ENCODE measurements around the gene HSF2BP.
"Not testable (repeated sequence)": the region's sequence is repeated elsewhere in the genome, so short reads cannot be mapped to it uniquely, and the experiment has no call there.

Gene HSF2BP

GRCh38 chr21:43687566-43688399, 28.5 kb upstream of the HSF2BP start:
- DNase-seq: no peak

- no peak for DNase-seq
These were observed 27.7 kb upstream of the HSF2BP start for GRCh38 chr21:43686811-43687565.

- no peak for DNase-seq
These were observed 25.1 kb upstream of the HSF2BP start for GRCh38 chr21:43684424-43684823.

- DNase-seq: no peak
These were observed 22.4 kb upstream of the HSF2BP start for GRCh38 chr21:43681650-43682049.

GRCh38 chr21:43680421-43680820, 21.1 kb upstream of the HSF2BP start:
- not testable (repeated sequence) for DNase-seq

GRCh38 chr21:43679951-43680350, 20.7 kb upstream of the HSF2BP start:
- DNase-seq: no peak

- DNase-seq: no peak
These were observed 17.1 kb upstream of the HSF2BP start for GRCh38 chr21:43676391-43676790.

- DNase-seq: no peak
These were observed 16.6 kb upstream of the HSF2BP start for GRCh38 chr21:43675871-43676270.

GRCh38 chr21:43669828-43670605, 10.7 kb upstream of the HSF2BP start:
- no peak for DNase-seq

- no peak for DNase-seq
These were observed 8.1 kb upstream of the HSF2BP start for GRCh38 chr21:43667191-43667904.

- DNase-seq: no peak
These were observed 6.6 kb upstream of the HSF2BP start for GRCh38 chr21:43665879-43666278.

GRCh38 chr21:43664358-43664757, 5.1 kb upstream of the HSF2BP start:
- no peak for DNase-seq

- no peak for DNase-seq
These were observed 3.7 kb upstream of the HSF2BP start for GRCh38 chr21:43663033-43663432.

GRCh38 chr21:43662286-43662685, 3.0 kb upstream of the HSF2BP start:
- DNase-seq: no peak

- no peak for DNase-seq
These were observed 536 bp downstream of the HSF2BP start for GRCh38 chr21:43658769-43659135.

GRCh38 chr21:43658088-43658741, 1.1 kb downstream of the HSF2BP start:
- no peak for DNase-seq

GRCh38 chr21:43657355-43658087, 1.8 kb downstream of the HSF2BP start:
- DNase-seq: no peak

GRCh38 chr21:43654806-43655489, 4.3 kb downstream of the HSF2BP start:
- no peak for DNase-seq

GRCh38 chr21:43653626-43654025, 5.7 kb downstream of the HSF2BP start:
- no peak for DNase-seq

- no peak for DNase-seq
These were observed 6.7 kb downstream of the HSF2BP start for GRCh38 chr21:43652616-43653015.

GRCh38 chr21:43651926-43652325, 7.4 kb downstream of the HSF2BP start:
- not testable (repeated sequence) for DNase-seq

All from NCI-H1417 treated with DMSO at 0.1 percent for 48 hours (cell line).